ENCODE data around the gene CHST11.
"Not testable (repeated sequence)": the region's sequence is repeated elsewhere in the genome, so short reads cannot be mapped to it uniquely, and the experiment has no call there.

CHST11 gene

GRCh38 chr12:104557488-104558195 lies 100.9 kb downstream of the CHST11 start:
- H3K27ac ChIP-seq (ENCODE audit: low read length): no peak overlapping the region
- H3K9me3 ChIP-seq (ENCODE audit: control insufficient read depth in 1 of 2, low read length in 2 of 2): peaks cover 0 to 11% of the 10 kb centered on the region in 2 donors
- H3K4me3 ChIP-seq (ENCODE audit: low read depth in 1 of 2, low read length in 2 of 2): no peak overlapping the region
- H3K36me3 ChIP-seq (ENCODE audit: control insufficient read depth in 1 of 2, insufficient read depth in 2 of 2, low read length in 2 of 2): no peaks in the 10 kb centered on the region
- no peaks in the 10 kb centered on the region for H3K27me3 ChIP-seq (ENCODE audit: low read depth, low read length)
- H3K4me1 ChIP-seq (ENCODE audit: control insufficient read depth in 1 of 2, insufficient read depth in 2 of 2, low read length in 2 of 2): no peaks in the 10 kb centered on the region

- H3K9me3 ChIP-seq (ENCODE audit: control insufficient read depth in 1 of 2, low read length in 2 of 2): no peaks in the 10 kb centered on the region
- H3K36me3 ChIP-seq (ENCODE audit: control insufficient read depth in 1 of 2, insufficient read depth in 2 of 2, low read length in 2 of 2): no peaks in the 10 kb centered on the region
- no peak overlapping the region for H3K4me3 ChIP-seq (ENCODE audit: low read depth in 1 of 2, low read length in 2 of 2)
- H3K4me1 ChIP-seq (ENCODE audit: control insufficient read depth in 1 of 2, insufficient read depth in 2 of 2, low read length in 2 of 2): no peaks in the 10 kb centered on the region
- no peak overlapping the region for H3K27ac ChIP-seq (ENCODE audit: low read length)
- H3K27me3 ChIP-seq (ENCODE audit: low read depth, low read length): no peaks in the 10 kb centered on the region
Measured at GRCh38 chr12:104560881-104561280, 104.1 kb downstream of the CHST11 start.

- Histone ChIP-seq H3K4me3 (ENCODE audit: low read depth in 1 of 2, low read length in 2 of 2) (no peak overlapping the region), H3K36me3 (ENCODE audit: control insufficient read depth in 1 of 2, insufficient read depth in 2 of 2, low read length in 2 of 2) (no peaks in the 10 kb centered on the region), H3K27ac (ENCODE audit: low read length) (no peak overlapping the region), H3K9me3 (ENCODE audit: control insufficient read depth in 1 of 2, low read length in 2 of 2) (no peaks in the 10 kb centered on the region), H3K4me1 (ENCODE audit: control insufficient read depth in 1 of 2, insufficient read depth in 2 of 2, low read length in 2 of 2) (no peaks in the 10 kb centered on the region), H3K27me3 (ENCODE audit: low read depth, low read length) (no peaks in the 10 kb centered on the region)
Measured at GRCh38 chr12:104562763-104563162, 106.0 kb downstream of the CHST11 start.

GRCh38 chr12:104564662-104565061 lies 107.9 kb downstream of the CHST11 start:
- H3K4me1 ChIP-seq (ENCODE audit: control insufficient read depth in 1 of 2, insufficient read depth in 2 of 2, low read length in 2 of 2); H3K27me3 ChIP-seq (ENCODE audit: low read depth, low read length); H3K27ac ChIP-seq (ENCODE audit: low read length); H3K4me3 ChIP-seq (ENCODE audit: low read depth in 1 of 2, low read length in 2 of 2); H3K9me3 ChIP-seq (ENCODE audit: control insufficient read depth in 1 of 2, low read length in 2 of 2); H3K36me3 ChIP-seq (ENCODE audit: control insufficient read depth in 1 of 2, insufficient read depth in 2 of 2, low read length in 2 of 2): not testable (repeated sequence)

- Histone ChIP-seq H3K27ac (ENCODE audit: low read length) (no peak overlapping the region), H3K4me1 (ENCODE audit: control insufficient read depth in 1 of 2, insufficient read depth in 2 of 2, low read length in 2 of 2) (peaks cover 4 to 6% of the 10 kb centered on the region in 2 donors), H3K36me3 (ENCODE audit: control insufficient read depth in 1 of 2, insufficient read depth in 2 of 2, low read length in 2 of 2) (no peaks in the 10 kb centered on the region), H3K9me3 (ENCODE audit: control insufficient read depth in 1 of 2, low read length in 2 of 2) (no peaks in the 10 kb centered on the region), H3K4me3 (ENCODE audit: low read depth in 1 of 2, low read length in 2 of 2) (no peak overlapping the region), H3K27me3 (ENCODE audit: low read depth, low read length) (no peaks in the 10 kb centered on the region)
Measured at GRCh38 chr12:104565606-104566243, 109.0 kb downstream of the CHST11 start.

- no peaks in the 10 kb centered on the region for H3K36me3 ChIP-seq (ENCODE audit: control insufficient read depth in 1 of 2, insufficient read depth in 2 of 2, low read length in 2 of 2)
- H3K27me3 ChIP-seq (ENCODE audit: low read depth, low read length): no peaks in the 10 kb centered on the region
- peaks cover 4 to 6% of the 10 kb centered on the region in 2 donors for H3K4me1 ChIP-seq (ENCODE audit: control insufficient read depth in 1 of 2, insufficient read depth in 2 of 2, low read length in 2 of 2)
- no peaks in the 10 kb centered on the region for H3K9me3 ChIP-seq (ENCODE audit: control insufficient read depth in 1 of 2, low read length in 2 of 2)
- no peak overlapping the region for H3K4me3 ChIP-seq (ENCODE audit: low read depth in 1 of 2, low read length in 2 of 2)
- H3K27ac ChIP-seq (ENCODE audit: low read length): no peak overlapping the region
Measured at GRCh38 chr12:104566244-104566993, 109.7 kb downstream of the CHST11 start.

- no peaks in the 10 kb centered on the region for H3K36me3 ChIP-seq (ENCODE audit: control insufficient read depth in 1 of 2, insufficient read depth in 2 of 2, low read length in 2 of 2)
- no peak overlapping the region for H3K27ac ChIP-seq (ENCODE audit: low read length)
- H3K27me3 ChIP-seq (ENCODE audit: low read depth, low read length): no peaks in the 10 kb centered on the region
- H3K4me3 ChIP-seq (ENCODE audit: low read depth in 1 of 2, low read length in 2 of 2): no peak overlapping the region
- peaks cover 4 to 6% of the 10 kb centered on the region in 2 donors for H3K4me1 ChIP-seq (ENCODE audit: control insufficient read depth in 1 of 2, insufficient read depth in 2 of 2, low read length in 2 of 2)
- no peaks in the 10 kb centered on the region for H3K9me3 ChIP-seq (ENCODE audit: control insufficient read depth in 1 of 2, low read length in 2 of 2)
Measured at GRCh38 chr12:104567832-104568486, 111.2 kb downstream of the CHST11 start.

- H3K4me1 ChIP-seq (ENCODE audit: control insufficient read depth in 1 of 2, insufficient read depth in 2 of 2, low read length in 2 of 2): peaks cover 4 to 6% of the 10 kb centered on the region in 2 donors
Measured at GRCh38 chr12:104568487-104568868, 111.7 kb downstream of the CHST11 start.

GRCh38 chr12:104568935-104569334 lies 112.2 kb downstream of the CHST11 start:
- H3K9me3 ChIP-seq (ENCODE audit: control insufficient read depth in 1 of 2, low read length in 2 of 2): no peaks in the 10 kb centered on the region
- H3K36me3 ChIP-seq (ENCODE audit: control insufficient read depth in 1 of 2, insufficient read depth in 2 of 2, low read length in 2 of 2): no peaks in the 10 kb centered on the region
- H3K4me1 ChIP-seq (ENCODE audit: control insufficient read depth in 1 of 2, insufficient read depth in 2 of 2, low read length in 2 of 2): peaks cover 4 to 6% of the 10 kb centered on the region in 2 donors
- no peak overlapping the region for H3K27ac ChIP-seq (ENCODE audit: low read length)
- no peaks in the 10 kb centered on the region for H3K27me3 ChIP-seq (ENCODE audit: low read depth, low read length)
- H3K4me3 ChIP-seq (ENCODE audit: low read depth in 1 of 2, low read length in 2 of 2): no peak overlapping the region

More at GRCh38 chr12:104568487-104568868, 111.7 kb downstream of the CHST11 start:
- Histone ChIP-seq H3K36me3 (ENCODE audit: control insufficient read depth in 1 of 2, insufficient read depth in 2 of 2, low read length in 2 of 2) (no peaks in the 10 kb centered on the region), H3K9me3 (ENCODE audit: control insufficient read depth in 1 of 2, low read length in 2 of 2) (no peaks in the 10 kb centered on the region), H3K4me3 (ENCODE audit: low read depth in 1 of 2, low read length in 2 of 2) (no peak overlapping the region), H3K27ac (ENCODE audit: low read length) (no peak overlapping the region), H3K27me3 (ENCODE audit: low read depth, low read length) (no peaks in the 10 kb centered on the region)

- no peaks in the 10 kb centered on the region for H3K27me3 ChIP-seq (ENCODE audit: low read depth, low read length)
- H3K4me1 ChIP-seq (ENCODE audit: control insufficient read depth in 1 of 2, insufficient read depth in 2 of 2, low read length in 2 of 2): peaks cover 4 to 6% of the 10 kb centered on the region in 2 donors
- H3K36me3 ChIP-seq (ENCODE audit: control insufficient read depth in 1 of 2, insufficient read depth in 2 of 2, low read length in 2 of 2): no peaks in the 10 kb centered on the region
- no peak overlapping the region for H3K27ac ChIP-seq (ENCODE audit: low read length)
- H3K9me3 ChIP-seq (ENCODE audit: control insufficient read depth in 1 of 2, low read length in 2 of 2): no peaks in the 10 kb centered on the region
- no peak overlapping the region for H3K4me3 ChIP-seq (ENCODE audit: low read depth in 1 of 2, low read length in 2 of 2)
Measured at GRCh38 chr12:104569346-104570173, 112.8 kb downstream of the CHST11 start.
